Muscle of back (tissue), 11 donors: ENCODE data around the gene C1QA. TPM values are rescaled to one million over a fixed set of nuclear protein-coding genes. Genes with fewer than 3 reads are reported as not detected.
"Not testable (repeated sequence)": the region's sequence is repeated elsewhere in the genome, so short reads cannot be mapped to it uniquely, and the experiment has no call there.

Experiments
- DNase-seq, 3 donors: peaks; one replicate each; pipeline versions ENCODE4 v3.0.0 to v3.0.0-alpha.2; 2013
- polyA plus RNA-seq, 10 donors: library from polyadenylated mRNA; unstranded; fragments of 120-200 nt; gene quantifications; one replicate each; pipeline ENCODE4 v1.2.1, GENCODE V29; 2013; ENCODE audit not compliant: insufficient read length in 10 of 10

Gene C1QA
- polyA plus RNA-seq, 10 donors, result 18.0 to 41.3 (median 27.7) TPM

GRCh38 chr1:22638476-22639234, 2.2 kb downstream of the C1QA start:
- no peak for DNase-seq

DNA sequence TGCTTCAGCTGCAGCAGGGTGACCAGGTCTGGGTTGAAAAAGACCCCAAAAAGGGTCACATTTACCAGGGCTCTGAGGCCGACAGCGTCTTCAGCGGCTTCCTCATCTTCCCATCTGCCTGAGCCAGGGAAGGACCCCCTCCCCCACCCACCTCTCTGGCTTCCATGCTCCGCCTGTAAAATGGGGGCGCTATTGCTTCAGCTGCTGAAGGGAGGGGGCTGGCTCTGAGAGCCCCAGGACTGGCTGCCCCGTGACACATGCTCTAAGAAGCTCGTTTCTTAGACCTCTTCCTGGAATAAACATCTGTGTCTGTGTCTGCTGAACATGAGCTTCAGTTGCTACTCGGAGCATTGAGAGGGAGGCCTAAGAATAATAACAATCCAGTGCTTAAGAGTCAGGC, 2.9 kb downstream of the C1QA start:
- DNase-seq, result peak; percentile 23 to 57 (median 25)

GRCh38 chr1:22641247-22641646, 4.8 kb downstream of the C1QA start:
- DNase-seq, result no peak

DNA sequence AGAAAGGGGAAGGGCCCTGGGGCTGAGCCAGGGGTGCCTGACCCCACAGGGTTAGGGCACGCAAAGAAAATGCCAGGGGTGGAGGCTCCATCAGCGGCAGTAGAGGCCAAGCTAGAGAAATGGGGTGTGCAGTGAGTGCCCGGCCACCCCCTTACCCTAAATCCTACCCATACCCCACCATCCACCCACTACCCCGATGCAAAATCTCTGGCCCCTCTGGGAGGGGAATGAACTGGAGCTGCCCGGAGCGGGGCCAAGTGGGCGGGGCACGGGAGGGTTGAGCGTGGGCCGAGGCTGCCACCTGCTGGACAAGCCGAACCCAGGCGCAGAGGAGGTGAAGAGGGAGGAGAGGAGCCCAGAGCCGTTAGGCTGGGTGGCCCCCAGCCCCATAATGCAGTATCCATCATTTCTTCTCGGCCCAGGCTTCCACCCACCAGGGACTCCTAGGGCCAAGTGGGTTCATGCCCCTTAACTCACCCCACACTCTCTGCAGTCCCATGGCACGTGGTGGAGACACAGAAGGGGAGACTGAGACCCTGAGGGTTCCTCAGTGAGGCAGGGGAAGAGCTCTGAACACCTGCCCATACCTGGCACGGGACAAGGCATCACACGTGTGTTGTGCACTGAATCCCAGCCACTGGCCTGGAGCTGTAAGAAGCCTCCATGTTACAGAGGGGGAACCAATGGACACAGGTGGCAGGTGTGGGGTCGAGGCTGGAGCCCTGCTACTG, 5.6 kb downstream of the C1QA start:
- peak; percentile 53 to 90 (median 85) for DNase-seq

GRCh38 chr1:22643381-22643780, 7.0 kb downstream of the C1QA start, which contains the start of gene C1QC:
Gene C1QC (plus strand): TSS chr1:22643633. CDS start chr1:22644024, 391 bp downstream.
- DNase-seq, result no peak

GRCh38 chr1:22643928-22644327, 7.5 kb downstream of the C1QA start:
- no peak for DNase-seq

DNA sequence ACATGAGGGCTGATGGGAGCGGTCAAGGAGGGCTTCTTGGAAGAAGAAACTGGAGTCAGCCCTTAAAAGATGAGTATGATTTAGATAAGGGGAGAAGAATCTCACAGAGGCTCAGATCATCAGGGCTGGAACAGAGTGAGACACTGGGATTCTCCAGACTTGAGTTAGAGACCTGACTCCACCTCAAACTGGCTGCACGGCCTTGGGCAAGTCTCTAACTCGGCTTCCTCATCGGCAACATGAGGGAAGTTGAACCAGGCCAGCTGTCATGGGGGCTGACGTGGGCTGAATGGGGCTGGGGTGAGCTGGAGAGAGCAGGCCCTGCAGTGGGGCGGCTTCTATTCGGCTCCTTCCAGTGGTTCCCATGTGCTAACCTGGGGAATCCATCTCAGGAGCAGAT, 9.5 kb downstream of the C1QA start:
- no peak for DNase-seq

DNA sequence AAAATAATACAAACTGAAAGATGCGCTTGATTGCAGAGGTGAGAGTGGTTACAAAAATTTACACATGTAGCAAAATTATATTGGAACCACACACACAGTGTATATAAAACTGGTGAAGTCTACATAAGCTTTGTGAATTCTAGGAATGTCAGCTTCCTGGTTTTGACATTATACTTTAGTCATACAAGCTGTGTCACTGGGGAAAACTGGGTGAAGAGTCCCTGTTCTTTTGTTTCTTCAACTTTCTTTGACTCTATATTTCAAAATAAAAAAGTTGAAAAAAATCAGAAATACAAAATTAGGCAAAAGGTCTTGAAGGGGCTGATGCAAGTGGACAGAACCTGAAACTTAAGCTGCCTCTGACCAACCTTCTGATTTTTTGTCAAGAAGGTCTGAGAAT, 10.0 kb downstream of the C1QA start:
- no peak for DNase-seq

- DNase-seq, result no peak
Measured at GRCh38 chr1:22650089-22650693, 13.8 kb downstream of the C1QA start.

- no peak for DNase-seq
Measured at GRCh38 chr1:22651941-22652856, 15.8 kb downstream of the C1QA start.

- no peak for DNase-seq
Measured at GRCh38 chr1:22652881-22653316, 16.5 kb downstream of the C1QA start, which contains the start of gene C1QB. Gene C1QB (plus strand): TSS chr1:22653236. CDS start chr1:22659463, 6,227 bp downstream.

DNA sequence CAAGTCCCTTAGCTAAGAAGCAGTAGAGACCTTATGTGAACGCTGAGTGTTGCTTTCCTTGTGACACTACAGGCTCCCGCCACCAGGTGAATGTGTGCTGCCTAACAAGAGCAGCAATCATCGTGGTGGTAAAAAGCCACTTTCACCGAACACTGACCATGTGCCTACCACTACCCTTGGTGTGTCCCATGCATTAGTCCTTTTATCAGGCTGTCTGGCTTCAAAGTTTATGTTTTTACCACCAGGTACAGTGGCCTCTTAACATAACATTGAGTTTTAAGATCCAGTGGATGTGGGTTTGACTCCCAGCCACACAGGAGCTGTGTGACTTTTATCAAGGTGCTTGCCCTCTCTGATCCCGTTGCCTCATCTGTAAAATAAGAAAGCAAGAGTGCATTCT, 18.3 kb downstream of the C1QA start:
- no peak for DNase-seq

- no peak for DNase-seq
Measured at GRCh38 chr1:22658385-22659163, 22.1 kb downstream of the C1QA start.

DNA sequence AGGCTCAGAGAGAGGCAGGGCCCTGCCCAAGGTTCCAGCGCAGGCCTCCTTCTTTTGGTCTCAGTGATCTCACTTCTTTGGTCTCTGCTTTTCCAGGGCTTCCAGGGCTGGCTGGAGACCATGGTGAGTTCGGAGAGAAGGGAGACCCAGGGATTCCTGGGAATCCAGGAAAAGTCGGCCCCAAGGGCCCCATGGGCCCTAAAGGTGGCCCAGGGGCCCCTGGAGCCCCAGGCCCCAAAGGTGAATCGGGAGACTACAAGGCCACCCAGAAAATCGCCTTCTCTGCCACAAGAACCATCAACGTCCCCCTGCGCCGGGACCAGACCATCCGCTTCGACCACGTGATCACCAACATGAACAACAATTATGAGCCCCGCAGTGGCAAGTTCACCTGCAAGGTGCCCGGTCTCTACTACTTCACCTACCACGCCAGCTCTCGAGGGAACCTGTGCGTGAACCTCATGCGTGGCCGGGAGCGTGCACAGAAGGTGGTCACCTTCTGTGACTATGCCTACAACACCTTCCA, 24.4 kb downstream of the C1QA start:
- DNase-seq, result no peak

DNA sequence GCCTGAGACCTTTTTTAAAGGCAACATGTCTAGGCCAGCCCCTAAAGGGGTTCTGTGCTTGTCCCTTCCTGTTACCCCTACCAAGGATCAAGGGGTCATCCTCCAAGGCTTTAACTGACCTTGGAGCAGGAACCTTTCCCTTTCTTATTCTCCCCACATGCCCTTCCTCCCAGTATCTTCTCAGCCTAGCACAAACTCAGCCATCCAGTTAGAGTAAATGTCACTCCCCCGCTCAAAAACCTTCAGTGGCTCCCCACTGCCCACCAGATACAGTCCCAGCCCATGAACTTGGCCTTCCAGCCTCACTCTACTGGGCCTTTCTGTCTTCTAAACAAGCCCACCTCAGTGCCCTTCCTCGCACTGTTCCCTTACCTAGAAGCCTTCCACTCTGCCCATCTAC, 25.5 kb downstream of the C1QA start:
- no peak for DNase-seq

- DNase-seq, result no peak
Measured at GRCh38 chr1:22662318-22662717, 25.9 kb downstream of the C1QA start.

GRCh38 chr1:22662986-22663408, 26.6 kb downstream of the C1QA start:
- DNase-seq, result no peak

- peak in 2 of 3 donors; percentile 51 to 74 for DNase-seq
Measured at GRCh38 chr1:22665752-22666151, 29.3 kb downstream of the C1QA start.

- DNase-seq, result no peak
Measured at GRCh38 chr1:22666412-22666811, 30.0 kb downstream of the C1QA start.

DNA sequence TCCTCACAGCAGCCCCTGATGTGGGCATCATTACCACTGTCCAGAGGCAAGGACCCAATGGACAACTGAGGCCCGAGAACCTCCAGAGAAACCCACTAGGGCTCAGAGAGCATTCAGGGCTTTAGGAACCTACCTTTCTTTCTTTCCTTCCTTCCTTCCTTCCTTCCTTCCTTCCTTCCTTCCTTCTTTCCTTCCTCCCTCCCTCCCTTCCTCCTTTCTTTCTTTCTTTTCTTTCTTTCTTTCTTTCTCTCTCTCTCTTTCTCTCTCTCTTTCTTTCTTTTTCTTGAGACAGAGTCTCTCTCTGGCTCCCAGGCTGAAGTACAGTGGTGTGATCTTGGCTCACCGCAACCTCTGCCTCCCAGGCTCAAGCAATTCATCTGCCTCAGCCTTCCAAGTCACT, 32.4 kb downstream of the C1QA start:
- not testable (repeated sequence) for DNase-seq
